ENCODE measurements around the gene ZNF311. TPM values are rescaled to one million over a fixed set of nuclear protein-coding genes. Genes with fewer than 3 reads are reported as not detected.

ZNF311 gene
- total and polyA plus RNA-seq, 2 experiments from 2014 or later, result 0.57 to 1.3 TPM

GRCh38 chr6:29016559-29017427 lies 11.7 kb upstream of the ZNF311 start:
- Histone ChIP-seq H3K9me3 (ENCODE audit: low read depth) (no peaks in the 10 kb centered on the region), H3K36me3 (replicated peaks; ENCODE audit: insufficient read depth, low read depth) (no peaks in the 10 kb centered on the region), H3K4me3 (peak overlapping the region; percentile 78), H3K4me1 (ENCODE audit: insufficient read depth) (no peaks in the 10 kb centered on the region), H4K20me1 (ENCODE audit: insufficient read depth, poor library complexity, severe bottlenecking) (no peaks in the 10 kb centered on the region), H2AFZ (peak overlapping the region; percentile 98), H3K4me2 (peak overlapping the region; percentile 96), H3K79me2 (no peaks in the 10 kb centered on the region), H3K9me2 (replicated peaks; ENCODE audit: insufficient read depth) (no peaks in the 10 kb centered on the region), H3K27me3 (peaks cover 5% of the 10 kb centered on the region), H3K27ac (peak overlapping the region; percentile 60)
- TF ChIP-seq EZH2phosphoT487 (IDR thresholded peaks at IDR 0.05; ENCODE audit: low read depth, severe bottlenecking, unreplicated experiment) (no peak), CTCF (IDR thresholded peaks at IDR 0.05; ENCODE audit: poor library complexity) (peak; percentile 66)
- peak; percentile 87 for DNase-seq (ENCODE audit: low spot score)
- 2% methylated on average over 41 of the region's 41 CpGs for WGBS (ENCODE audit: low lambda C conversion rate, missing lambda C conversion rate)

GRCh38 chr6:29014729-29015608 lies 9.9 kb upstream of the ZNF311 start:
- no peak for DNase-seq (ENCODE audit: low spot score)
- no peaks in the 10 kb centered on the region for H3K36me3 ChIP-seq (replicated peaks; ENCODE audit: insufficient read depth, low read depth)
- no peaks in the 10 kb centered on the region for H3K9me2 ChIP-seq (replicated peaks; ENCODE audit: insufficient read depth)
- H3K4me3 ChIP-seq, result no peak overlapping the region
- H3K27ac ChIP-seq, result no peak overlapping the region
- no peak overlapping the region for H3K4me2 ChIP-seq
- 97% methylated on average over 41 of the region's 79 CpGs for WGBS (ENCODE audit: low lambda C conversion rate, missing lambda C conversion rate)
- TF ChIP-seq EZH2 (IDR thresholded peaks at IDR 0.05; ENCODE audit: borderline replicate concordance), result no peak
- no peak for TF ChIP-seq EZH2phosphoT487 (IDR thresholded peaks at IDR 0.05; ENCODE audit: low read depth, severe bottlenecking, unreplicated experiment)
- TF ChIP-seq CTCF (IDR thresholded peaks at IDR 0.05; ENCODE audit: poor library complexity), result no peak
- H4K20me1 ChIP-seq (ENCODE audit: insufficient read depth, poor library complexity, severe bottlenecking), result no peaks in the 10 kb centered on the region
- no peaks in the 10 kb centered on the region for H3K9me3 ChIP-seq (ENCODE audit: low read depth)
- peaks cover 6% of the 10 kb centered on the region for H3K27me3 ChIP-seq
- H2AFZ ChIP-seq, result no peak overlapping the region
- no peaks in the 10 kb centered on the region for H3K79me2 ChIP-seq
- no peaks in the 10 kb centered on the region for H3K4me1 ChIP-seq (ENCODE audit: insufficient read depth)

GRCh38 chr6:29011276-29011734 lies 6.2 kb upstream of the ZNF311 start:
- peak overlapping the region; percentile 15 for H2AFZ ChIP-seq
- peak overlapping the region; percentile 67 for H3K4me2 ChIP-seq
- H3K9me2 ChIP-seq (replicated peaks; ENCODE audit: insufficient read depth), result no peaks in the 10 kb centered on the region
- DNase-seq (ENCODE audit: low spot score), result peak; percentile 68
- no peaks in the 10 kb centered on the region for H3K4me1 ChIP-seq (ENCODE audit: insufficient read depth)
- no peaks in the 10 kb centered on the region for H3K79me2 ChIP-seq
- H3K27ac ChIP-seq, result no peak overlapping the region
- 2% methylated on average over 30 of the region's 30 CpGs for WGBS (ENCODE audit: low lambda C conversion rate, missing lambda C conversion rate)
- peak overlapping the region; percentile 6 for H3K4me3 ChIP-seq
- no peaks in the 10 kb centered on the region for H3K36me3 ChIP-seq (replicated peaks; ENCODE audit: insufficient read depth, low read depth)
- H3K9me3 ChIP-seq (ENCODE audit: low read depth), result no peaks in the 10 kb centered on the region
- H3K27me3 ChIP-seq, result peaks cover 10% of the 10 kb centered on the region
- H4K20me1 ChIP-seq (ENCODE audit: insufficient read depth, poor library complexity, severe bottlenecking), result no peaks in the 10 kb centered on the region
- TF ChIP-seq EZH2 (IDR thresholded peaks at IDR 0.05; ENCODE audit: borderline replicate concordance) (no peak), EZH2phosphoT487 (IDR thresholded peaks at IDR 0.05; ENCODE audit: low read depth, severe bottlenecking, unreplicated experiment) (no peak), CTCF (IDR thresholded peaks at IDR 0.05; ENCODE audit: poor library complexity) (no peak)

All from hepatocyte (in vitro differentiated cells).